Panc1 (cell line): ENCODE measurements around the gene SCRN3. TPM values are rescaled to one million over a fixed set of nuclear protein-coding genes. Genes with fewer than 3 reads are reported as not detected.

Experiments
- ATAC-seq: fragments of 200-7000 bp; cut with Tn5 transposase; 2 replicates; pipeline ENCODE4 v1.9.1; 2020; ENCODE audit warnings: mild to moderate bottlenecking, moderate library complexity
- BruUV-seq: library from RNA; stranded (reverse); fragments of 400-500 nt; replicated peaks from 2 replicates; lab custom pipeline; 2021; lab: Mats Ljungman, UMichigan
- CTCF ChIA-PET: fragments of 300-600 bp; sonication (Branson Sonifier 250); formaldehyde crosslinking; loops from one replicate; lab custom pipeline; 2022; ENCODE audit warnings: antibody characterized with exemption; lab: Charles Lee
- POLR2A ChIA-PET: fragments of 300-600 bp; sonication (Branson Sonifier 250); formaldehyde crosslinking; loops from one replicate; lab custom pipeline; 2022; ENCODE audit warnings: antibody characterized with exemption; lab: Charles Lee
- DNase-seq: peaks from one replicate; pipeline ENCODE4 v3.0.0-alpha.2; 2010; ENCODE audit warnings: low read depth, low spot score
- H3K27ac ChIP-seq: 2 replicates; pipeline ENCODE4 v1.5.1; 2011; ENCODE audit warnings: mild to moderate bottlenecking, low read length, inconsistent platforms
- H3K27me3 ChIP-seq: fragments of 200-500 bp; sonication (Bioruptor generic); 2 replicates; pipeline ENCODE4 v1.6.0; 2014; ENCODE audit warnings: low read length, inconsistent platforms; ENCODE audit not compliant: control insufficient read depth, insufficient read depth
- H3K36me3 ChIP-seq: fragments of 200-500 bp; sonication (Bioruptor generic); 2 replicates; pipeline ENCODE4 v1.5.1; 2014; ENCODE audit warnings: inconsistent platforms, mild to moderate bottlenecking, low read length, moderate library complexity; ENCODE audit not compliant: control insufficient read depth, insufficient read depth
- H3K4me1 ChIP-seq: 2 replicates; pipeline ENCODE4 v1.5.1; 2011; ENCODE audit warnings: inconsistent platforms, mild to moderate bottlenecking, low read length, moderate library complexity; ENCODE audit not compliant: control insufficient read depth, insufficient read depth
- H3K4me3 ChIP-seq, 2 experiments: 2 replicates each; pipeline ENCODE4 v1.5.1; 2011 to 2012; ENCODE audit warnings: low read depth in 2 of 2, low read length in 2 of 2, mild to moderate bottlenecking in 2 of 2, inconsistent platforms in 1 of 2, moderate library complexity in 1 of 2
- H3K9me3 ChIP-seq: fragments of 200-500 bp; sonication (Bioruptor generic); 2 replicates; pipeline ENCODE4 v1.5.1; 2014; ENCODE audit warnings: low read depth, mild to moderate bottlenecking, inconsistent platforms, low read length, moderate library complexity; ENCODE audit not compliant: control insufficient read depth, insufficient read depth
- CTCF ChIP-seq: fragments of 450-650 bp; IDR thresholded peaks from 2 replicates; pipeline ENCODE4 v1.5.1; 2017; ENCODE audit warnings: mild to moderate bottlenecking
- POLR2AphosphoS5 ChIP-seq: IDR thresholded peaks from 2 replicates; pipeline ENCODE4 v1.6.1; 2012; ENCODE audit warnings: mild to moderate bottlenecking, low read depth, low read length, moderate library complexity
- REST ChIP-seq, 2 experiments: IDR thresholded peaks; 2 replicates each; pipeline ENCODE4 v1.6.1; 2011 to 2012; ENCODE audit warnings: low read depth in 2 of 2, control low read depth in 1 of 2, low read length in 1 of 2, mild to moderate bottlenecking in 1 of 2, moderate library complexity in 1 of 2; ENCODE audit not compliant: insufficient read depth in 1 of 2
- SIN3A ChIP-seq: IDR thresholded peaks from 2 replicates; pipeline ENCODE4 v1.6.1; 2012; ENCODE audit warnings: low read depth, mild to moderate bottlenecking, low read length, moderate library complexity, borderline replicate concordance; ENCODE audit not compliant: insufficient read depth
- TCF7L2 ChIP-seq: IDR thresholded peaks from 2 replicates; pipeline ENCODE4 v1.6.1; 2011; ENCODE audit warnings: mild to moderate bottlenecking, low read depth, low read length, inconsistent platforms
- in situ Hi-C: cut with HindIII; loops from 2 replicates; pipeline ENCODE4 v1.10.0; 2016; ENCODE audit warnings: low sequenced_read_pairs, low pct_unique_long_range_greater_than_20kb
- intact Hi-C: fragments of 100-400 bp; cut with micrococcal nuclease; formaldehyde crosslinking; loops from one replicate; pipeline ENCODE4 v1.10.0; 2022; ENCODE audit not compliant: unreplicated experiment
- total RNA-seq: library from RNA; stranded (reverse); gene quantifications from one replicate; pipeline ENCODE4 v1.2.1, GENCODE V29; 2021; ENCODE audit not compliant: unreplicated experiment

Gene SCRN3
- total RNA-seq, 1 experiment from 2014 or later: 16.2 TPM

DNA sequence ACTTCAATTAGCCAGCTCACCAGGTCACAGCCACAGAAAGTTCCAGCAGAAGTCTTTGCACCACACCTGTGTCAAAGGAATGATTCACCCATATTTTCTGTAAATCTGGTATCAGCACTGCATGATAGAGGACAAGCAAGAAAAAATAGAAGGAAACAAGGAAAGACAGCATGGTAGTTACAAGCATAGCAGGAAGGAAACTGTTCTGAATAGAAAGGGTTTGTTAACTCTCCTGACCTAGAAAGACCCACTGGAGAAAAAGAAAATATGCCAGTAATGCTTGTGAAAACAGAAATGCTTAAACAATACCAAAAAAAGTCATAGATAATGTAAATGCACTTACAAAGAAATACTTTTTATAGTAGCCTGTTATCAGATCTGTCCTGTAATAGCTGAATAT lies 40.8 kb downstream of the SCRN3 start:
- H3K27me3 ChIP-seq: no peaks in the 10 kb centered on the region
- no peak for TF ChIP-seq TCF7L2
- no peak for TF ChIP-seq REST (IDR thresholded peaks at IDR 0.05; ENCODE audit: insufficient read depth in 1 of 2, low read depth in 2 of 2, low read length in 1 of 2)
- no peak for TF ChIP-seq POLR2AphosphoS5
- TF ChIP-seq CTCF: no peak
- TF ChIP-seq SIN3A: no peak
- no peak overlapping the region for H3K4me3 ChIP-seq
- no peaks in the 10 kb centered on the region for H3K9me3 ChIP-seq
- H3K36me3 ChIP-seq: no peaks in the 10 kb centered on the region
- CTCF ChIA-PET: interaction anchor here (0.5 kb wide), 1 partner anchor 10 kb away, joined by 3 read pairs; no protein-coding TSS in a partner anchor
- in situ Hi-C loops (no loop called here), intact Hi-C loops (no loop called here)
- POLR2A ChIA-PET: interaction anchor here (0.6 kb wide), 1 partner anchor 602 kb away, joined by 3 read pairs; no protein-coding TSS in a partner anchor
- no TSS peak for BruUV-seq
- no peak for ATAC-seq
- DNase-seq: no peak
- H3K27ac ChIP-seq: no peak overlapping the region
- H3K4me1 ChIP-seq: no peaks in the 10 kb centered on the region

DNA sequence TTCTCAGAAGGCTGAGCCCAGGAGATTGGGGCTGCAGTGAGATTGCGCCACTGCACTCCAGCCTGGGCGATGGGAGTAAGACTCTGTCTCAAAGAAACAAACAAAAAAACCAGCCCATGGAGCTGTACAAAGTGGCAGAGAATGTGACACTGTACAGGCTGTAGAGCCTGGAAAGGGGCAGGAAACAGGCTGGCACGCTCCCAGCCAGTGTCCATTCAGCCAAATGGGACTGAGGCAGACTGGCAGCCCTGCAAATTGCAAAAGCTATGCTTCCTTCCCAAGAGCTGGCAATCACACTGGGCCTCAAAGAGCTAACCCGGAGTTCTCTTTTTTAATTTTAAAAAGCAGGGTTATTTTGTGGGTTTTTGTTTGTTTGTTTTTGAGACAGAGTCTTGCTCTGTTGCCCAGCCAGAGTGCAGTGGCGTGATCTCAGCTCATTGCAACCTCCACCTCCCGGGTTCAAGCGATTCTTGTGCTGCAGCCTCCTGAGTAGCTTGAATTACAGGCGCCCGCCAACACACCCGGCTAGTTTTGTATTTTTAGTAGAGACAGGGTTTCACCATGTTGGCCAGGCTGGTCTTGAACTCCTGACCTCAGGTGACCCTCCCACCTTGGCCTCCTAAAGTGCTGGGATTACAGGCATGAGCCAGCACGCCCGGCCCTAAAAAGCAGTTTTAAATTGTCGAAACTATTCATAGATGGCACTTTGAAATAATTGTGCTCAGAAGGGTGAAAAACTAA lies 42.8 kb downstream of the SCRN3 start:
- in situ Hi-C loops: no loop called here
- BruUV-seq: no TSS peak
- no peak overlapping the region for H3K27ac ChIP-seq

More for the DNA sequence above, 42.8 kb downstream of the SCRN3 start:
- ChIA-PET POLR2A (no interaction called here), CTCF (interaction anchor here (0.6 kb wide), 1 partner anchor 89 kb away, joined by 3 read pairs; no protein-coding TSS in a partner anchor)
- Histone ChIP-seq H3K36me3 (no peaks in the 10 kb centered on the region), H3K4me3 (no peak overlapping the region), H3K27me3 (no peaks in the 10 kb centered on the region), H3K4me1 (peaks cover 5% of the 10 kb centered on the region), H3K9me3 (no peaks in the 10 kb centered on the region)
- ATAC-seq (no peak), DNase-seq (no peak)
- intact Hi-C loops: no loop called here
- TF ChIP-seq SIN3A: no peak
- TF ChIP-seq REST (IDR thresholded peaks at IDR 0.05; ENCODE audit: insufficient read depth in 1 of 2, low read depth in 2 of 2, low read length in 1 of 2): no peak
- no peak for TF ChIP-seq CTCF
- TF ChIP-seq TCF7L2: no peak
- no peak for TF ChIP-seq POLR2AphosphoS5
